HG02678 (cell line): ENCODE data around the gene CTSD.

Source experiments
- ATAC-seq: cut with Tn5 transposase; IDR thresholded peaks from one replicate; pipeline ENCODE4 v1.9.1; 2021; ENCODE audit warnings: mild to moderate bottlenecking, moderate library complexity; ENCODE audit not compliant: unreplicated experiment

The CTSD gene

DNA sequence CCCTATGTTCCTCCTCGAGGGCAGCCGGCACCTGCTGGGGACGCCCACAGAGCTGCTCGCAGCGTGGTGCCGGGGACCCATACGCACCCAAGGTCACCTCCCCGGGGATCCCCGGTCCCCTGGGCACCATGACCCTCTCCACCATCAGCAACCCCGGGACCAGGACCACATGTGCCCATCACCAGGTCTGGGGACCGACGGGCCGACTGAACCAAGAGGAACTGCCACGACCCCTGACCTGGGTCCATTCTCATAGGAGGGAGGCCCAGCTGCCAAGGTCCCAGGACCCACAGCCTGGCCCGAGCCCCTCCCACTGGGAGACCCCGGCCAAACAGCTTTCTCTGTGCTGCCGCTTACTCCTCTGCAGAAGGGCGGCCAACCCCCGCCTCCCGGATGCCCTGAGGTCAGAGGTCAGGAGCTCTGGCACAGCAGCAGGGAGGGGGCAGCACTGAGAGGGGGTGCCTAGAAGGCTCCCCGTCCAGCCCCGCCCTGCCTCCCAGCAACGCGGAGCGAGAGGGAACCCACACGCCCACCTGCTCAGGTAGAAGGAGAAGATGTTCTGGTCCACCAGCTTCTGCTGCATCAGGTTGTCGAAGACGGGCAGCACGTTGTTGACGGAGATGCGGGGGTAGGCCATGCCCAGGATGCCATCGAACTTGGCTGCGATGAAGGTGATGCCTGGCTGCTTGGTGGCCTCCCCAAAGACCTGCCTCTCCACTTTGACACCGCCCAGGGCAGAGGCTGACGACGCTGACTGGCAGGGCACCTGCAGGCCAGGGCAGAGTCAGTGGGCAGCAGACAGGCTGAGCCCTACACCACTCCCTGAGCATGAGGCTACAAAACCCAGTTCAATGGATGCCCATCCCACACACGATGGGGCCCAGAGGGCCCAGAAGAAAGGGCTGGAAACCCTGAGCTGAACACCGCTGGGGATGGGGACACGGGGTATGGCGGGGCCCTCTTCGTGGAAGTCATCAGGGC lies 6.6 kb downstream of the CTSD start:
- no peak for ATAC-seq

DNA sequence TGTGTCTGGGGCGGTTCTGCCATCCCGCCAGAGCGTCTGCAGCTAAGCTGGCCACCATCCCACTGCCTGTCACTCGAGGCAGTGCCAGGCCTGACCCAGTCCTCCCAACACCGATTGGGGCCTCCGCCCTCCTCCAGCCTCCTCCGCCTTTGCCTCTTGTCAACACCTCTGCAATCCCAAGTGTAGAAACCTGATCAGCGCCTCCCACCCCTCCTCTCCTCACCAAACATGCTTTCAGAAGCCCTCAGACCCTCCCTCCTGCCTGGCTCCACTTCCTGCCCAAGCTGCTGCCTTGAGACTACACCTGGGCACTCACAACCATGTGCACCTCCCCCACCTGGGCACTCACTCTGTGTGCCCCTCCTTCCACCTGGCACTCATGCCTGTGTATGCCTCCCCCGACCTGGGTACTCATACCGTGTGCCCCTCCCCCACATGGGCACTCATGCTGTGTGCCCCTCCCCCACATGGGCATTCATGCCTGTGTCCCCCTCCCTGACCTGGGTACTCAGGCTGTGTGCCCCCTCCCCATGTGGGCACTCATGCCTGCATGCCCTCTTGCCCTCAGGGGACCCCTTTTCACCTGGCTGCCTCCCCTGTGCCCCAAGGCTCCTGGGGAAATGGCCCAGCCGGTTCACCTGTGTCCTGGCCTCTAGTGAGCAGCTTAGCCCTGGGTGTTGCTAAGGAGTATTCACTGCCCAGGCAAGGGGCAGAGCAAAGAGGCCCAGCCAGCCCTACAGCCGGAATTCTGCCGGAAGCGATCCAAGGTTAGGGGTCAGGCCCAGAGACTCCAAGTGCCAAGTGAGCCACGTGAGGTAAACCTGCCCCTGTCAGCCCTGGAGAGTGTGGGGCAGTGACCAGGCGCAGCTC lies 7.8 kb downstream of the CTSD start:
- ATAC-seq: no peak

DNA sequence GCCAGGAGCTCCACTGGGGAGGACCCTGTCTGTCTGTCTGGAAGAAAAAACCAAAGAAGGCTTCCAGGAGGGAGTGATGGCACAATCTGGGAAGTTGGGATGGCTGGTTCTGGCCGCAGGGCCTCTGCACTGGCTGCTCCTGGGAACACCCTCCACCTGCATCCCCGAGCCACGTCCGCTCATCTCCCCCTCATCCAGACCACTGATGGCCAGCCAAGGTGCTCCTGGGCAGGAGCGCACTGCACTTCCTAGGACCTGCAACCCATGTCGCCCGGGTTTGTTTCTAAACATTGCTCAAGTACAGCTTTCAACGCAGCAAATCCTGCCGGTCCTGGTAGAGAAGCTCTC lies 8.4 kb downstream of the CTSD start:
- ATAC-seq: no peak

DNA sequence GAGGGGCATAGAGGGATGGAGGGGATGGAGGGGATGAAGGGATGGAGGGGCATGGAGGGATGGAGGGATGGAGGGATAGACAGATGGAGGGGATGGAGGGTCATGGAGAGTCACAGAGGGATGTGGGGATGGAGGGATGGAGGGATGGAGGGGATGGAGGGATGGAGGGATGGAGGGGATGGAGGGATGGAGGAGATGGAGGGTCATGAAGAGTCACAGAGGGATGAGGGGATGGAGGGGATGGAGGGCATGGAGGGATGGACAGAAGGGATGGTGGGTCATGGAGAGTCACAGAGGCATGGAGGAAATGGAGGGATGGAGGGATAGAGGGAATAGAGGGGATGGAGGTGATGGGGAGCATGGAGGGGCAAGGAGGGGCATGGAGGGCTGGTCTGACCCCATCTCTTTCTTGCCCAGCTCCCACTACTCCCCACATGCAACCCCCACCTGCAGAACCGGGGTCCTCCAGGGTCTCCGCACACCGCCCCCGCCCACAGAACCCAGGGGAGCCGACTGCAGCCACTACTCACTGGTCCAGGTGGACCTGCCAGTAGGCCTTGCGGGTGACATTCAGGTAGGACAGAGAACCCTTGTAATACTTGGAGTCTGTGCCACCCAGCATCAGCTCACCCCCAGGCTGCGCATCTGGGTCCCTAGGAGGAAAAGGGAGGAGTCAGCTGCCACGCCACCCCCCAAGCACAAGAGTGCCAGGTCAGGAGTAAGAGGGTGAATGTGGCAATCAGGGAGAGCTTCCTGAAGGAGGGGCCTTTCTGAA lies 9.2 kb downstream of the CTSD start:
- no peak for ATAC-seq

DNA sequence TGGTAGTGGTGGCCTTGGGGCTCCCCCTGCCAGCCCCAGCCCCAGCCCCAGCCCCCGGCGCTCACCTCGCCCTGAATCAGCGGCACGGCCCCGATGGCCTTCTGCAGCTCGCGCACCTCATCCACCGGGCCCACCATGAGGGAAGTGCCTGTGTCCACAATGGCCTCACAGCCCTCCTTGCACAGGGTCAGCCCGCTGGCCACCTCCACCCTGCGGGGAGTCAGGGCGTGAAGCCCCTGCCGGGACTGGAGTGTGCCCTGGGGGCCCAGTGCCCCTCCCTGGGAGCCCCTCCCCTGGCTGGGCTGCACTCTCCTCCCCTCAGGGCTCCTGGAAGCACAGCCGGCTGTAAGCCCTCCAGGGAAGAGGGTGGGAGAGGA lies 9.8 kb downstream of the CTSD start:
- ATAC-seq: no peak

DNA sequence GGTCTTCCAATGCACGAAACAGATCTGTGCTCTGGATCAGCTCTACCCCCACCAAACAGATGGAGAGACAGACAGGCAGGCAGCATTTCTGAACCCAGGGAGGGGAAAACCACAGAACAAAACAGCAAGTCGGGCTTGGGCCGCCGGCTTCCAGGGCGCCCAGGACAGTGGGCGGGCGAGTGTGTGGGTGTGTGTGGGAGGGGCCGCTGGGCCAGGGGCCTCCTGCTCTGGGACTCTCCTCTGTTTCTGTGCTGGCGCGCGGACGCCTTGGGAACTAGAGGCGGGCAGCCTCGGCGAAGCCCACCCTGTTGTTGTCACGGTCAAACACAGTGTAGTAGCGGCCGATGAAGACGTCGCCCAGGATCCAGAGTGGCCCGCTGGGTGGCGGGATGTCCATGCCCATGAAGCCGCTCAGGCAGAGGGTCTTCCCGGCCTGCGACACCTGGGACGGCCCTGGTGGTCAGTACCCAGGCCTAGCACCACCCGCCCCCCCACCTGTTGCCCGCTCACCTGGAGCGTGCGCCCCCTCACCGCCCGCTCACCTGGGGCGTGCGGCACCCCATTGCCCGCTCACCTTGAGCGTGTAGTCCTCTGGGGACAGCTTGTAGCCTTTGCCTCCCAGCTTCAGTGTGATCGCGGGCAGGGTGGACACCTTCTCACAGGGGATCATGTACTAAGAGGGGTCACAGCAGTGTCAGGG lies 10.3 kb downstream of the CTSD start:
- ATAC-seq: no peak

DNA sequence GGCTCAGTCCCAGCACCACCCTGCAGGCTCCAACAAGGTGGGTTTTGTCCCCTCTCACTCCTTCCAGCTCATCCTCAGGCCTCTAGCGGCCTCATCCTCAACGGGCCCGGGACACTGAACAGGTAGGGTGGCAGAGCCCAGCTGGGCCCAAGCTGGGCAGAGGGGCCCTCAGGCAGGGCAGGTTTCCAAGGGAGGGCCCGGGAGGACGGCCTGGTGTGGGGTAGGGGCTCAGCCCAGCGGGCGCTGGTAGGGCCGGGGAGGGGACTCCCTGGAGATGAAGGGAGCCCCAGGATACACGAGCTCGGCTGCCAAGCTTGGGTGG lies 10.9 kb downstream of the CTSD start:
- ATAC-seq: no peak

DNA sequence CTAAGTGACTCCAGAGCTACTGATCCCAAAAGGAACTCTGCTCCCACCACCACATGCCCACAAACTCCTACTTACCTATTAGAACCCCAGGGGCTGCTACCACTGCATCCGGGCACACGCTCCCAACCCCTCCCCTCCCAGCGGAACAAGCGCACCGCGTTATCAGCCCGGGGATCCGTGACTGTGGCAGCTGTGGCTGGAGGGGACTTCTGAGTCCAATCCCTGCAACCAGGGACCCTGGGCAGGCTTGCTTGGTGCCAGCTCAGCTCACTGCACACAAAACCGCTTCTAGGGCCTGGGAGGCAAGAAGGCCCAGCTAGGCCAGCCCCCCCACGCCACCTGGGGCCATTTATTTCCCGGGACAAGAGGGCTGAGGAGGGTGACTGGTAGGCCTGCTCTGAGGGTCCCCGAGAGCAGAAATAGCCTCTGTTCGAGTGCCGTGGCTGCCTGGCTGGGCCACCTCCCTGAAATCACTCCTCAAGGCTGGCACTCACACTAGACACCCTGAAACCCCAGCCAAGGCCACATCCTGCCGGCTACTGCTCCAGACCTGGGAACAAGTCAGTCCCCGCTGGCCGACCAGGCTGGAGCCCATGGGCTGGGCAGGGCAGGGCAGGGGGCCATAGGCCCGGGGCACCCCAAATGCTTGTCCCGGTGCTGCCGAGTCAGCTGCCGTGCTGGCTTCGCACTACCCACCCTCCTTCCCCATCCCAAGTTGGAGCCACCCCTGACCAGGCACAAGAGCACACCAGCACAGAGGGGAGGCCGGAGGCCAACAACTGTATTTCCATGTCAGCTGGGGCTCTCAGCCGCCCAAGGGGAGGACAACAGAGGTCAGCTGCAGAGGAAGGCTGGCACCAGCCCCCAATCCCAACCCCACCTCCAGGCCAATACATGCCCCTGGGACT lies 11.5 kb downstream of the CTSD start:
- no peak for ATAC-seq

DNA sequence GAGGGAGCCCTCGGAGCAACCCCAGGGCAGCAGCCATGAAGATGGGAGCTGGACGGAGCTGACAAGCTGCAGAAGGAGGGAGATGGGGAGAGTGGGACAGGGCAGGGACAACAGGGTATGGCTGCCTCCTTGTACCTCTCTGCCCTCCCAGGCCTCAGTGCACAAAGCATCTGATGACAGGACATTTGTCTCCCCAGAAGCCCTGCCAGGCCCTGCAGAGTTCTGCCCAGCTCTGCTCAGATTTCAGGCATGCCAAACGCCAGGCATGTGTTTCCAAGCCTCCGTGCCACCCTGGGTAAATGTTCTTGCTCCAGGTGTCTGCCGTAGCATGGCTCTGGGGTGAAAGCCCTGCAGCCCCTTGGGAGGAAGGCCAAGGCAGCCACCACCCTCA lies 12.2 kb downstream of the CTSD start:
- no peak for ATAC-seq

DNA sequence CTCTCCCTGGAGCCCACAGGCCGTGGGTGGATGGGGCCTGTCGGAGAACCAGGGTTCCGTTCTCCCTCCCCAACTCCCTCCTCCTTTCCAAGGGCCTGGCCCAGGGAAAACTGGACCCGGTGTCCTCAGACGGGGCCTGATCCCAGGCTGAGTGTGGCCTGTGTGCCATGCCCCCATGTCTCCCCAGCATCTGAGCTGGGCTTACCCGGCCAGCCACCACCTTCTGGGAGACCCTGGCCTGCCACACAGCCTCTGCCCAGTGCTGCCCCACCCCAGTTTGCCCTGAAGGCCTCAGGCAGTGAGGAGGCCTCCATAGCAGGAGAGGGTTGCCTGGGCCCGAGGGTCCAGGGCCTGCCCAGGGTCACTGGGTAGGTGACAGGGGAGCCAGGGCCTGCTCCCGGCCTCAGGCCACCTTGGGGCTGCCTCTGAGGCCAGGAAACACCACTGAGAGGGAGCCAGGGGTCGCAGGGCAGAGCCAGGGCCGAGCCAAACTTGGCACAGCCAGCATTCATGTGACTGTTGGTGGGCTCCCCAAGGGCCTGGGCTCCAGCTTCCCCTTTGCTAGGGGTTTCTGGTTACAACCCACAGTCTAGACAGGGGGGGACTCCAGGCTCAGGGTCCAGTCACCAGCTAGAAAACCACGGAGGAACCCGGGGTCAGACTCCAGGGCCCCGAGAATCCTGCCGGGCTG lies 12.7 kb downstream of the CTSD start:
- no peak for ATAC-seq

DNA sequence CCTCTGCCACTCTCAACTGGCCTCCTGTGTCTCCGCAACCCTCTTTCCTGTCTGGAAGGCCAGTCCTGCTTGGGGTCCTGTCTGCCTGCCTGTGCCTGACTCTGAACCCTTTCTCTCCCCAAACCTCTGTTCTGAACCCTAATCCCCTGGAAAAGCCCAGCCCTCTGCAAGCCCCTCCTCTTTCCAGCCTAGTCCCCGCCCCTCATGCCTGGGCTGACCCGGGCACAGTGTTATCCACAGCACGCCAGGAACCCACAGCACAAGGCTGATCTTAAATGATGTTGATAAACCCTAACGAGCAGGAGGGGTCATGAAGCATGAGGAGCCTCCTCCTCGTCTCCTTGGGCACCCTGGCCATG lies 13.3 kb downstream of the CTSD start, which contains the start of gene IFITM10:
Gene IFITM10, minus strand, starts transcription at position 115 of the 359 bp plus-strand sequence. CDS start 153 bp downstream, outside the sequence.
- no peak for ATAC-seq

DNA sequence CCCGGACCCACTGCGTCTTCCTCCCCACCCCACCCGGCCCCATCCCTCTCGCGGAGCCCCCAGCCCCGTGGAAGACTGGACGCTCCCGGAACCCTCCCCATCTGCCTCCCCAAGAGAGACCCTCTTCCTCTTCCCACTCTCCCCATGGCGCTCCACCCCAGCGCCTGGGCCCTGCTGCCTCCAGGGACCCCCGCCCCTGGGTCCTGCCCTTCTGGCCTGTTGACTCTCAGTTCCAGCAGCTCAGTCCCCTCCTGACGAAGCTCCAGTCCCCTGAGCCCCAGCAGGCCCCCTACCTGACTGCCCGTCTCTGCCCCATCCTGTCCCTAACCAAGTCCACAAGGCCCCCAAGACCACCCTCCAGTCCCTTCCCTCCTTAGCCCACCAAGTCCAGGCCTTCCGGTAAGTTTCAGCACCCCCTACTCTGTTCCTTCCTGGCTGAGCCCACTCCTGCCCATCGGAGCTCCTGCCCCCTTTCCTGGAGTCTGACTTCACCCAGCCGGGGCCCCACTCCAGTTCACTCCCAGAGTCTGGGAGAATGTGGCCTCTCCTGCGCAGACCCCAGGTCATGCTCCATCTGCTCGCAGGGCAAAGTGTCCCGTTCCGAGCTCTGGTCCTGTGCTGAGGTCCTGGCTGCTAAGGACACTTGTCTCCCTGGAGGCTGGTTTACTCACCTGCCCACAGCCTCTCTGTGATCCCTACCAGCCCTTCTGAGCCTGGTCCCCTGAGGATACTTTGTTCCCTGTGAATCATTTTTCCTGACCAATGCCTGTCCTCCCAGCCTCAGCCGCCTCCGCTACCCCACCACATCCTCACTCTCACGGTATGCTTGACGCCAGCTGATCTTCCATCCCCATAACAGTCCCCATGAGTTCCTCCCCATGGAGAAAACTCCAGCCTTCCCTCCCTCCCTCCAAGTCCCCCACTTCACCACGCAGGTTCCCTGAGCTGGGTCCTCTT lies 14.1 kb downstream of the CTSD start:
- no peak for ATAC-seq

DNA sequence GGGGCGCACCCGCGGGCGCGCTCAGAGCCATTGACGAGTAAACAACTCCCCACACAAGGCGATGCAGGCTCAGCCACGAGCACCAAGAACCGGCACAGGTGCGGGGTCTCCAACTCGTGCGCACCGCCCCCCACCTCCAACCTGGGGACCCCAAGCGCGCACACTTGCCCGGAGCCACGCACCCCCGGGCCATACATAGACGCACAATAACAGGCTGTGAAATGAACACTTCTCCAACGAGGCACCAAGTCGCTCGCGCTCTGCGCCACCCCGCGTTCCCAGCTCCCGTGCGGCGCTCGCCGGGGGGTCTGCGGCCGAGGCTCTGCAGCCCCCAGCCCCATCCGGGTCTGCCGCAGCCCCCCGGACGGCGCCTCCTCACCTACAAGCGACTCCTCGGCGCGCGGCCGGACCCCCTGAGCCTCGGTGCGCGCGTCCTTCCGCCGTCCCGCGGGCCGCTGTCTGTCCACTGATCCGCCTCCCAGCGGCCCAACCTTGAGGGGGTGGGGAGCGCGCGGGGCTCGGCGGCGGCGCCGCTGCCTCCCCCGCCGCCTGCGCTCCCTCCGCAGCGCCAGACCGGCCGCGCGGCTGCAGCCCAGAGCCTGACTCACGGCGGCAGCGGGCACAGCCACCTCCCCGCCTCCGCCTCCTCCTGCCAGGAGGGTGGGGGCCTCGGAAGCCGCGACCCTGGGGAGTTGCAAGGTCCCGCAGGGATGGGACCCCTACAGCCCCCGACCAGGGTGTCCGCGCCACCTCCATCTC lies 14.9 kb downstream of the CTSD start:
- no peak for ATAC-seq

DNA sequence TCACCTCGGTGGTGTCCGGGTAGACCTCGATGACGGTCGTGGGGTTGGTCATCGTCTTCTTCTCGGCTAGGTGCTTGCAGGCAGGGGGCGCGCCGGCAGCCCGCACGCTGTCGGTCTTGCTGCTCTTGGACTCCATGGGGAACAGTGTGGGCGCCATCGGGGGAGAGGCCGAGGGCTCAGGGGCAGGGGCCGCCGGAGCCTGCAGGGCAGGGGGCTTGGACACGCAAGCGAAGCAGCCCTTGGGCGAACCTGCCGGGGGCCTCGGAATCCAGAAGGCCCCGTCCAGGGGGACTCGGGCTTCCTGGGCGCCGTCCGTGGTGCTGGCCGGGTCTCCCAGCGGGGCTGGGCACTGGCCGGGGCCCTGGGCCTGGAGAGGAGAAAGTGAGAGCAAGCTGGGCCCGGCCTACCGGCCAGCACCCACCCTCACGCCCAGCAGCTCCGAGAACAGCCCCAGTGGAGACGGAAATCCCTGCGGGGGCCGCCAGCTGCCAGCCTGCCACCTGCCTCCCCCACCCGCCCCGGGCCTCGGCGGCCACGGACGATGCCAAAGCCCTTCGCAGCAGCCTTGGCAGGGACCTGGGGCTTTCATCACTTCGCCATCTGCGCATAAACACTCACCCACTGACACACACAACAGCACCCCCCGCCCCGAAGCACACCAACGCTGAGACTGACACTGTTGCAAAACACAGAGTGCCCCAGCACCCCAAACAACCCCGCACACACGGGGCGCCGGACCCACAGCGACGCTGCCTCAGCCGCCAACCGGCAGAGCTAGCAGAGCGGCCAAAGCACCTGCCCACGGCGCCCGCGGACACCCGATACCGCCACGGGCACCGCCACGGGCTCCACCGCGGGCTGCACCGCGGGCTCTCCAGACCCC lies 15.7 kb downstream of the CTSD start:
- ATAC-seq: no peak

DNA sequence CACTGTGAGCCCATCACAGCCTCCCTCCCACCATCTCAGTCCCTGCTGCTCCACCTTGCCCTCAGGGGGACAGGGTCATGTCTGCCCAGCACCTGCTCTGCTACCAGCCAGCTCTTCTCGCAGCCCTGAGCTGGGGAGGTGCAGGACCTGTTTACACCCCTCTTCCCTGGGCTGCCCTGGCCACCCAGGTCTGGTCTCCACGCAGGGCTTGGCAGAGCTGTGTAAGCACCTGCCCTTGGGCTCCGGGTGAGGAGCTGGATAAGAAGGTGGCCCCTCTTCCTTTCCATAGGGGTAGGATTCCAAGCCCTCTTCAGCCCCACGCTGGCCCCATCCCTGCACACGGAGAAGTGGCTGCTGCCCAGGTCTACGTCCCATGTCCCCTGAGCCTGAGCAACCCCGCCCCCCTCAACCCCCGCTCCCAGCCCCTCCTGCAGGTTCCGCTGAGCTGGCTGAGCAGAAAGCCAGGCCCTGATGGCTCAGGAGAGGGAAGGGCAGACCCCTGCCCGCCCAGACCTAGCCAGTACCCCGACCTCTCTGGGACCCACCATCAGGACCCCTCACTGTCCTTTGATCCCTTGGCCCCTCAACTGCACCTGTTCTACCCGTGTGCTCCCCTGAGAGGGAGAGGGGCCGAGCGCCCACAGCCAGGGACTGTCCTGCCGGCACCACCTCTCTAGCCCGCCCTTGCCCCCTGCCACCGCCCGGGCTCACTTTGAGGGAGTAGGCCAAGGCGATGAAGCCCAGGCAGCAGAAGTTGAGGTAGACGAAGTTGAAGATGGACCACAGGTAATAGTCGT lies 16.6 kb downstream of the CTSD start:
- no peak for ATAC-seq
